A673 (cell line): ENCODE data around the gene TMC4. TPM values are rescaled to one million over a fixed set of nuclear protein-coding genes. Genes with fewer than 3 reads are reported as not detected.
"Not testable (repeated sequence)": the region's sequence is repeated elsewhere in the genome, so short reads cannot be mapped to it uniquely, and the experiment has no call there.

Source experiments
- BruUV-seq: library from RNA; stranded (reverse); fragments of 400-500 nt; replicated peaks from 2 replicates; lab custom pipeline; 2021; lab: Mats Ljungman, UMichigan
- CTCF ChIA-PET: fragments of 300-600 bp; sonication (Branson Sonifier 250); formaldehyde crosslinking; loops from one replicate; lab custom pipeline; 2022; ENCODE audit warnings: antibody characterized with exemption; lab: Charles Lee
- POLR2A ChIA-PET: fragments of 300-600 bp; sonication (Branson Sonifier 250); formaldehyde crosslinking; loops from one replicate; lab custom pipeline; 2022; ENCODE audit warnings: antibody characterized with exemption; ENCODE audit not compliant: low non-redundant PET; lab: Charles Lee
- DNase-seq: peaks from one replicate; pipeline ENCODE4 v3.0.0-alpha.2; 2015; ENCODE audit warnings: low spot score
- H3K27ac ChIP-seq: fragments of 200-600 bp; sonication (generic); 2 replicates; pipeline ENCODE4 v1.5.1; 2016; ENCODE audit warnings: mixed run types, low read depth, mild to moderate bottlenecking, mixed read lengths, antibody characterized with exemption, low read length; ENCODE audit not compliant: poor library complexity, severe bottlenecking
- H3K27me3 ChIP-seq: fragments of 200-600 bp; sonication (generic); replicated peaks from 2 replicates; pipeline ENCODE4 v1.6.1; 2017; ENCODE audit warnings: mixed run types, low read depth, mild to moderate bottlenecking, mixed read lengths, antibody characterized with exemption, low read length; ENCODE audit not compliant: insufficient read depth, poor library complexity
- H3K36me3 ChIP-seq: fragments of 200-600 bp; sonication (generic); 2 replicates; pipeline ENCODE4 v1.6.1; 2016; ENCODE audit warnings: mixed run types, mild to moderate bottlenecking, mixed read lengths, antibody characterized with exemption, low read length; ENCODE audit not compliant: insufficient read depth, poor library complexity, severe bottlenecking
- H3K4me1 ChIP-seq: fragments of 200-600 bp; sonication (generic); 2 replicates; pipeline ENCODE4 v1.6.1; 2017; ENCODE audit warnings: mixed run types, mild to moderate bottlenecking, mixed read lengths, antibody characterized with exemption, low read length; ENCODE audit not compliant: insufficient read depth, poor library complexity, severe bottlenecking
- H3K4me3 ChIP-seq: fragments of 200-600 bp; sonication (generic); 2 replicates; pipeline ENCODE4 v1.5.1; 2016; ENCODE audit warnings: low read depth, mixed run types, mild to moderate bottlenecking, mixed read lengths, low read length; ENCODE audit not compliant: poor library complexity, severe bottlenecking
- H3K9me3 ChIP-seq: fragments of 200-600 bp; sonication (generic); 2 replicates; pipeline ENCODE4 v1.6.1; 2016; ENCODE audit warnings: mixed run types, low read depth, mild to moderate bottlenecking, mixed read lengths, antibody characterized with exemption, low read length; ENCODE audit not compliant: poor library complexity, severe bottlenecking
- EZH2 ChIP-seq: fragments of 200-600 bp; sonication (generic); IDR thresholded peaks from 2 replicates; pipeline ENCODE4 v1.6.1; 2017; ENCODE audit warnings: borderline replicate concordance, low read depth, mild to moderate bottlenecking, mixed read lengths, antibody characterized with exemption, low read length; ENCODE audit not compliant: poor library complexity, severe bottlenecking
- intact Hi-C: fragments of 100-400 bp; cut with micrococcal nuclease; formaldehyde crosslinking; loops from one replicate; pipeline ENCODE4 v1.10.0; 2022; ENCODE audit not compliant: unreplicated experiment
- total RNA-seq: library from RNA; stranded (reverse); gene quantifications from 2 replicates; pipeline ENCODE4 v1.2.3, GENCODE V29; 2021
- TF ChIP-seq, protein P1 (sequence below): fragments of 300-800, 200-600 bp; sonication (generic); conservative IDR thresholded peaks from 2 replicates; pipeline ENCODE4 v1.5.1; 2017; ENCODE audit warnings: low read depth, mild to moderate bottlenecking, antibody characterized with exemption, low read length, moderate library complexity, mixed read lengths

The TMC4 gene
- total RNA-seq, 1 experiment from 2014 or later: 0.58 TPM

DNA sequence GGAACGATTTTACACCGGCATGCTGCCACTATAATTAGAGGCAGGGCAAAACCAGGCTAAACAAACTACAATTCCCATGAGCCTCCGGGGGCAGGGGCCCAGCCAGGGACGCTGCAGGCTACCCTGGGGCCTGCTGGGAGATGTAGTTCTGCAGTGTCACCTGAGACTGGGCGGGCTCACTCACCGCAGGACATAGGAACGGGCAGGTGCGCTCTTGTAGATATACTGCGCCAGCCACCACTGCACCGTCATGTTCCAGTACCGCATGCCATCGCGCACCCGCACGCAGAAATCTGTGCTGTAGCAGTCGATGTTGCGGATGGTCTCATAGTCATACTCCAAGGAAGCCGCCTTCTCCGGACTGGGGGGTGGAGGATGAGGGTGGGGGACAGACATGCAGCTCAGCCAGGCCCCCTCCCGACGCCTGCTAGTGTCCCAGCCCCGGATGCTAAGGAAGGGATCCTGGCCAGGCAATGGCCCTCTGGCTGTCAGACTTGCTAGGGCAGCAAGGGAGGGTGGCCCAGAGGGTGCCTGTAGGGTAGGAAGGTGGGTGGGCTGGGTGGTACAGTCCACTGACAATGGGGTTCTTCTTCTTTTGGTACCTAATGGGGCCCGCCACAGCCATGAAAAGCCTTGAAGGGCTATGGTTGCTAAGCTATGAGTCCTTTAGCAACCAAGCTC lies 5.8 kb upstream of the TMC4 start:
- POLR2A ChIA-PET: no interaction called here
- H3K27me3 ChIP-seq: no peaks in the 10 kb centered on the region
- TF ChIP-seq EZH2: no peak
- TF ChIP-seq, protein P1, sequence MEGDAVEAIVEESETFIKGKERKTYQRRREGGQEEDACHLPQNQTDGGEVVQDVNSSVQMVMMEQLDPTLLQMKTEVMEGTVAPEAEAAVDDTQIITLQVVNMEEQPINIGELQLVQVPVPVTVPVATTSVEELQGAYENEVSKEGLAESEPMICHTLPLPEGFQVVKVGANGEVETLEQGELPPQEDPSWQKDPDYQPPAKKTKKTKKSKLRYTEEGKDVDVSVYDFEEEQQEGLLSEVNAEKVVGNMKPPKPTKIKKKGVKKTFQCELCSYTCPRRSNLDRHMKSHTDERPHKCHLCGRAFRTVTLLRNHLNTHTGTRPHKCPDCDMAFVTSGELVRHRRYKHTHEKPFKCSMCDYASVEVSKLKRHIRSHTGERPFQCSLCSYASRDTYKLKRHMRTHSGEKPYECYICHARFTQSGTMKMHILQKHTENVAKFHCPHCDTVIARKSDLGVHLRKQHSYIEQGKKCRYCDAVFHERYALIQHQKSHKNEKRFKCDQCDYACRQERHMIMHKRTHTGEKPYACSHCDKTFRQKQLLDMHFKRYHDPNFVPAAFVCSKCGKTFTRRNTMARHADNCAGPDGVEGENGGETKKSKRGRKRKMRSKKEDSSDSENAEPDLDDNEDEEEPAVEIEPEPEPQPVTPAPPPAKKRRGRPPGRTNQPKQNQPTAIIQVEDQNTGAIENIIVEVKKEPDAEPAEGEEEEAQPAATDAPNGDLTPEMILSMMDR: no peak
- H3K4me3 ChIP-seq: no peak overlapping the region
- H3K36me3 ChIP-seq: peaks cover 3% of the 10 kb centered on the region
- no TSS peak for BruUV-seq
- H3K27ac ChIP-seq: no peak overlapping the region
- no peak for DNase-seq
- intact Hi-C loops: no loop called here
- H3K4me1 ChIP-seq: no peaks in the 10 kb centered on the region
- H3K9me3 ChIP-seq: no peaks in the 10 kb centered on the region
- CTCF ChIA-PET: no interaction called here

DNA sequence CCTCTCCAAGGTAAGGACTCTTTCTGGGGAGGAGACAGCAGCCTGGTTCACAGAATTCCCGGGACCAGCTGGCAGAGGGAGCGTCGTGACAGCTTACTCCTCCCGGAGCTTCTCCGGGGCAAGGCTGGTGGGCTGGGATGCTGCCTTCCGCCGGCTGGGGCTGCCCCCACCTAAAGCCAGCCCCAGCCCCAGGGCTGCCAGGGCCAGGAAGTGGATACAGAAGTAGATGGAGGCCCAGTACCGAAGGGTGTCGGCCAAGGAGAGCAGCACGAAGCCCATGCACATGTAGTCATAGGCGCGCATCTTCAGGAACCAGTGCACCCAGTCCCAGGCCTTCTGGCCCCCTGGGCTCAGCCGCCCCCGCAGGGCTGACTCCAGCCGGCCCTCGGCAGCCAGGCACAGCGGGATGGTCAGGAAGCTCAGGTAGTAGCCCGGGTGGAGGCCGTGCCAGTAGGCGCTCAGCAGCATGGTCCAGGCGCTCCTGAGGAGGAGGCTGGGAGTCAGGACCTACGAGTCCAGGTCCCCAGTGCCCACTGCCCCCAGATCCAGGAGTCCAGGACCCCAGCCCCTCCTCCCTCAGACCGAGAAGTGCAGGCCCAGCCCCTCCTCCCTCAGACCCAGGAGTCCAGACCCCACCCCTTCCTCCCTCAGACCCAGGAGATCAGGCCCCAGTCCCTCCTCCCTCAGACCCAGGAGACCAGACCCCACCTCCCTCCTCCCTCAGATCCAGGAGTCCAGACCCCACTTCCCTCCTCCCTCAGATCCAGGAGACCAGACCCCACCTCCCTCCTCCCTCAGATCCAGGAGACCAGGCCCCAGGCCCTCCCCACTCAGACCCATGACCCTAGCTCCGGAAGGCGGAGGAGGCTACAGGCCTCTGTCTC lies 1.2 kb upstream of the TMC4 start:
- intact Hi-C loops: no loop called here
- BruUV-seq: no TSS peak
- Histone ChIP-seq H3K9me3 (no peaks in the 10 kb centered on the region), H3K36me3 (no peaks in the 10 kb centered on the region), H3K4me3 (no peak overlapping the region), H3K27ac (no peak overlapping the region), H3K27me3 (no peaks in the 10 kb centered on the region), H3K4me1 (peaks cover 8% of the 10 kb centered on the region)
- ChIA-PET POLR2A (no interaction called here), CTCF (no interaction called here)
- no peak for TF ChIP-seq EZH2
- TF ChIP-seq, protein P1: no peak
- no peak for DNase-seq

DNA sequence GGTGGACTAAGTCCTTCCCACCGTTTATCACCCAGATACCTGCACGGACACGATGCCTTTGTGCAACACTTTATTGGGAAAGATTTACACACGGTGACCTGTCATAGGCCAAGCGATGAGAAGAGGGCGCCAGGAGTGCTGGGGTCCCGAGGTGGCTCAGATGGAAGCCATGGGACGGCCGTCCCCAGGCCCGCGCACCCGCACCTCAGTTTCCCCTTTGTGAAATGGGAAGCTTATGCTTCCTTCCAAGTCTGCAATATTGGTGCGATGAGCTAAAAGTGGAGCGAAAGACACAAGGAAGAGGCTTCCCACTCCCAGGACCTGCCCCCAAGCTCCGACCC lies 369 bp upstream of the TMC4 start:
- BruUV-seq: no TSS peak
- intact Hi-C loops: no loop called here
- peaks cover 8% of the 10 kb centered on the region for H3K4me1 ChIP-seq
- H3K4me3 ChIP-seq: no peak overlapping the region
- H3K9me3 ChIP-seq: no peaks in the 10 kb centered on the region
- DNase-seq: no peak
- ChIA-PET CTCF (interaction anchor here (0.7 kb wide), 1 partner anchor 201 kb away, joined by 3 read pairs; no protein-coding TSS in a partner anchor), POLR2A (no interaction called here)
- no peak overlapping the region for H3K27ac ChIP-seq
- H3K36me3 ChIP-seq: no peaks in the 10 kb centered on the region
- no peaks in the 10 kb centered on the region for H3K27me3 ChIP-seq
- TF ChIP-seq, protein P1: no peak
- TF ChIP-seq EZH2: no peak

DNA sequence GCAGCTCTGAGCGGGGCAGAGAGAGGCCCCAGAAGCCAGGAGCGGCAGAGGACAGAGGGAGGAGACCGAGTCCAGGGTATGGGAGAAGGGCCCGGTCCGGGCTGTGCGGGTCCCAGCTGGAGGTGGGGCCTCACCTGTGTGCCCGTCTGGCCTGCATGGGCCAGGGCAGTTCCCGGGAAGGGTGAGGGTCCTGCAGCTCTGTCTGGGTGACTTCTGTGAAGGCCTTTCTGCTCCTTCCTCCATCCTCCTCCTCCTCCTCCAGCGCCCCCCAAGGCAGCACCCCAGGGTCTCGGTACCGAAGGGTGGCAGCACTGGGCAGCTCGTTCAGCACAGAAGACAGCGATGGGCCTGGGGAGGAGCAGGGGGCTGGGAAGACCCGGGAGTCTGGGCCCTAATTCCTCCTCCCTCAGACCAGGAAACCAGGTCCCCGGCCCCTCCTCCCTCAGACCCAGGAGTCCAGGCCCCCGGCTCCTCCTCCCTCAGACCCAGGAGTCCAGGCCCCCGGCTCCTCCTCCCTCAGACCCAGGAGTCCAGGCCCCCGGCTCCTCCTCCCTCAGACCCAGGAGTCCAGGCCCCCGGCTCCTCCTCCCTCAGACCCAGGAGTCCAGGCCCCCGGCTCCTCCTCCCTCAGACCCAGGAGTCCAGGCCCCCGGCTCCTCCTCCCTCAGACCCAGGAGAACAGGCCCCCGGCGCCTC lies 1.1 kb downstream of the TMC4 start:
- POLR2A ChIA-PET, intact Hi-C loops, H3K4me1 ChIP-seq, H3K9me3 ChIP-seq, DNase-seq, H3K4me3 ChIP-seq, H3K27ac ChIP-seq, H3K36me3 ChIP-seq, H3K27me3 ChIP-seq, BruUV-seq: not testable (repeated sequence)
- CTCF ChIA-PET: interaction anchor here (0.6 kb wide), 1 partner anchor 363 kb away, joined by 12 read pairs; no protein-coding TSS in a partner anchor
